GM23338 (cell line): ENCODE data around the gene CNTNAP4. TPM values are rescaled to one million over a fixed set of nuclear protein-coding genes. Genes with fewer than 3 reads are reported as not detected.

Experiments used
- ATAC-seq: fragments of 200-7000 bp; cut with Tn5 transposase; 3 replicates; pipeline ENCODE4 v1.9.1; 2020
- DNase-seq: peaks from one replicate; pipeline ENCODE4 v3.0.0-alpha.2; 2015; ENCODE audit warnings: low spot score
- H2AFZ ChIP-seq: fragments of 200-600 bp; sonication (generic); 2 replicates; pipeline ENCODE4 v1.8.0; 2016; ENCODE audit warnings: antibody characterized with exemption, mild to moderate bottlenecking, moderate library complexity
- H3F3A ChIP-seq: fragments of 200-600 bp; sonication (generic); replicated peaks from 2 replicates; pipeline ENCODE4 v1.8.0; 2017; ENCODE audit warnings: antibody characterized with exemption, mixed run types, low read depth
- H3K27ac ChIP-seq: fragments of 200-600 bp; sonication (generic); 2 replicates; pipeline ENCODE4 v1.6.1; 2016; ENCODE audit warnings: low read depth
- H3K27me3 ChIP-seq: fragments of 200-600 bp; sonication (generic); 2 replicates; pipeline ENCODE4 v1.8.0; 2016; ENCODE audit warnings: mild to moderate bottlenecking, mixed run types, moderate library complexity; ENCODE audit not compliant: insufficient read depth
- H3K36me3 ChIP-seq: fragments of 200-600 bp; sonication (generic); 2 replicates; pipeline ENCODE4 v1.8.0; 2016; ENCODE audit warnings: mild to moderate bottlenecking; ENCODE audit not compliant: insufficient read depth
- H3K4me1 ChIP-seq: fragments of 200-600 bp; sonication (generic); 2 replicates; pipeline ENCODE4 v1.8.0; 2016; ENCODE audit warnings: mild to moderate bottlenecking, moderate library complexity; ENCODE audit not compliant: insufficient read depth
- H3K4me2 ChIP-seq: fragments of 200-600 bp; sonication (generic); 2 replicates; pipeline ENCODE4 v1.7.1; 2017; ENCODE audit warnings: mixed run types
- H3K4me3 ChIP-seq: fragments of 200-600 bp; sonication (generic); 2 replicates; pipeline ENCODE4 v1.6.1; 2016; ENCODE audit warnings: mixed run types
- H3K79me2 ChIP-seq: fragments of 200-600 bp; sonication (generic); replicated peaks from 2 replicates; pipeline ENCODE4 v1.8.0; 2017; ENCODE audit warnings: mild to moderate bottlenecking; ENCODE audit not compliant: insufficient read depth
- H3K9me2 ChIP-seq: fragments of 200-600 bp; sonication (generic); 2 replicates; pipeline ENCODE4 v1.8.0; 2017; ENCODE audit not compliant: insufficient read depth
- H4K20me1 ChIP-seq: fragments of 200-600 bp; sonication (generic); replicated peaks from 2 replicates; pipeline ENCODE4 v1.8.0; 2017; ENCODE audit warnings: mild to moderate bottlenecking; ENCODE audit not compliant: insufficient read depth
- H3K27ac Mint-ChIP-seq: 2 replicates; pipeline ENCODE4 v1.8.0; 2020; ENCODE audit warnings: inconsistent platforms, mild to moderate bottlenecking, moderate library complexity, mixed read lengths
- H3K27me3 Mint-ChIP-seq: 3 replicates; pipeline ENCODE4 v1.8.0; 2022; ENCODE audit warnings: low read depth, mild to moderate bottlenecking, moderate library complexity, mixed read lengths, inconsistent platforms; ENCODE audit not compliant: insufficient read depth, poor library complexity
- H3K36me3 Mint-ChIP-seq: 3 replicates; pipeline ENCODE4 v1.8.0; 2021; ENCODE audit warnings: low read depth, mild to moderate bottlenecking, inconsistent platforms, moderate library complexity, mixed read lengths
- H3K4me1 Mint-ChIP-seq: 3 replicates; pipeline ENCODE4 v1.8.0; 2020; ENCODE audit warnings: mild to moderate bottlenecking, inconsistent platforms, mixed read lengths
- H3K4me3 Mint-ChIP-seq: 3 replicates; pipeline ENCODE4 v1.8.0; 2021; ENCODE audit warnings: moderate library complexity, mild to moderate bottlenecking, inconsistent platforms, mixed read lengths
- H3K9me3 Mint-ChIP-seq: 3 replicates; pipeline ENCODE4 v1.8.0; 2020; ENCODE audit warnings: moderate library complexity, mild to moderate bottlenecking, inconsistent platforms, mixed read lengths
- CREB1 ChIP-seq: fragments of 250-450 bp; sonication (Bioruptor Pico); IDR thresholded peaks from 2 replicates; pipeline ENCODE4 v1.5.0; 2020; ENCODE audit warnings: low read depth, mild to moderate bottlenecking, moderate library complexity
- ETS1 ChIP-seq: IDR thresholded peaks from 2 replicates; pipeline ENCODE4 v1.6.1; 2016; ENCODE audit warnings: antibody characterized with exemption
- EZH2 ChIP-seq: fragments of 200-600 bp; sonication (generic); IDR thresholded peaks from one replicate; pipeline ENCODE4 v1.8.0; 2017; ENCODE audit warnings: antibody characterized with exemption, mild to moderate bottlenecking, low read depth; ENCODE audit not compliant: unreplicated experiment
- EZH2phosphoT487 ChIP-seq: fragments of 200-600 bp; sonication (generic); IDR thresholded peaks from one replicate; pipeline ENCODE4 v1.8.1; 2018; ENCODE audit warnings: antibody characterized with exemption; ENCODE audit not compliant: unreplicated experiment
- JUNB ChIP-seq: IDR thresholded peaks from one replicate; pipeline ENCODE4 v1.6.1; 2016; ENCODE audit warnings: antibody characterized with exemption; ENCODE audit not compliant: unreplicated experiment
- POLR2AphosphoS5 ChIP-seq: IDR thresholded peaks from 2 replicates; pipeline ENCODE4 v1.6.1; 2016; ENCODE audit warnings: antibody characterized with exemption, low read depth
- ZNF114 ChIP-seq: fragments of 250-450 bp; sonication (Bioruptor Pico); IDR thresholded peaks from 2 replicates; pipeline ENCODE4 v1.5.0; 2020; ENCODE audit warnings: mild to moderate bottlenecking, moderate library complexity
- ZNF331 ChIP-seq: fragments of 250-450 bp; sonication (Bioruptor Pico); IDR thresholded peaks from 2 replicates; pipeline ENCODE4 v1.5.0; 2020; ENCODE audit warnings: low read depth, mild to moderate bottlenecking, moderate library complexity
- polyA plus RNA-seq: library from polyadenylated mRNA; unstranded; fragments of >200 nt; fragmentation: Nextera tagmentation; extraction: Ambion mirVana; gene quantifications from 2 replicates; pipeline ENCODE4 v1.2.1, GENCODE V29; 2016
- total RNA-seq: library from RNA; depleted of rRNA; stranded (reverse); fragments of >200 nt; shearing (Covaris generic); gene quantifications from 2 replicates; pipeline ENCODE4 v1.2.3, GENCODE V29; 2014
- TF ChIP-seq, protein P1 (sequence below): fragments of 250-450 bp; sonication (Bioruptor Pico); IDR thresholded peaks from 2 replicates; pipeline ENCODE4 v1.5.0; 2020; ENCODE audit warnings: mild to moderate bottlenecking, moderate library complexity

Gene CNTNAP4
- total and polyA plus RNA-seq, 2 experiments from 2014 or later, result not detected

DNA sequence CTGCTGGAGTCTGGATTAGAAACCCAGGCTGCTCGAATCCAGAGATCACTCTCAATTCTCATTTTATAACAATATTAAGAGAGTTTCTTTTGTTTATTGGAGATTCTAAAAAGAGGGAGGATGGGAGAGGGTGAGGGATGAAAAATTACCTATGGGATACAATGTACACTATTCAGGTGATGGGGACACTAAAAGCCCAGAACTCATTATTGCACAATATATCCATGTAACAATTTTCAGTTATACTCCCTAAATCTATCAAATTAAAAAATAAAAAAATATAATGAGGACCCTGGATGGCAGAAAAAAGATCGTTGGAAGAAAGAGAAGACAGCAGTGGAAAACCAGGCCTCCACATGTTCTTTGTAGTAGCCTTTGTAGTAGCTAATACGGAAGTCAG is 100.8 kb downstream of the CNTNAP4 start:
- H4K20me1 ChIP-seq, result no peaks in the 10 kb centered on the region; the same call in 1 of the 2 replicates
- peaks cover 72% of the 10 kb centered on the region for H3K9me3 Mint-ChIP-seq
- no peaks in the 10 kb centered on the region for H3K79me2 ChIP-seq
- no peaks in the 10 kb centered on the region for H3K27me3 Mint-ChIP-seq
- no peaks in the 10 kb centered on the region for H3F3A ChIP-seq
- TF ChIP-seq CREB1 (CRISPR knock-in tag) (no peak), ZNF331 (CRISPR knock-in tag) (no peak), ETS1 (no peak), JUNB (no peak), POLR2AphosphoS5 (no peak), ZNF114 (CRISPR knock-in tag) (no peak), EZH2phosphoT487 (no peak), EZH2 (no peak)
- TF ChIP-seq, protein P1, sequence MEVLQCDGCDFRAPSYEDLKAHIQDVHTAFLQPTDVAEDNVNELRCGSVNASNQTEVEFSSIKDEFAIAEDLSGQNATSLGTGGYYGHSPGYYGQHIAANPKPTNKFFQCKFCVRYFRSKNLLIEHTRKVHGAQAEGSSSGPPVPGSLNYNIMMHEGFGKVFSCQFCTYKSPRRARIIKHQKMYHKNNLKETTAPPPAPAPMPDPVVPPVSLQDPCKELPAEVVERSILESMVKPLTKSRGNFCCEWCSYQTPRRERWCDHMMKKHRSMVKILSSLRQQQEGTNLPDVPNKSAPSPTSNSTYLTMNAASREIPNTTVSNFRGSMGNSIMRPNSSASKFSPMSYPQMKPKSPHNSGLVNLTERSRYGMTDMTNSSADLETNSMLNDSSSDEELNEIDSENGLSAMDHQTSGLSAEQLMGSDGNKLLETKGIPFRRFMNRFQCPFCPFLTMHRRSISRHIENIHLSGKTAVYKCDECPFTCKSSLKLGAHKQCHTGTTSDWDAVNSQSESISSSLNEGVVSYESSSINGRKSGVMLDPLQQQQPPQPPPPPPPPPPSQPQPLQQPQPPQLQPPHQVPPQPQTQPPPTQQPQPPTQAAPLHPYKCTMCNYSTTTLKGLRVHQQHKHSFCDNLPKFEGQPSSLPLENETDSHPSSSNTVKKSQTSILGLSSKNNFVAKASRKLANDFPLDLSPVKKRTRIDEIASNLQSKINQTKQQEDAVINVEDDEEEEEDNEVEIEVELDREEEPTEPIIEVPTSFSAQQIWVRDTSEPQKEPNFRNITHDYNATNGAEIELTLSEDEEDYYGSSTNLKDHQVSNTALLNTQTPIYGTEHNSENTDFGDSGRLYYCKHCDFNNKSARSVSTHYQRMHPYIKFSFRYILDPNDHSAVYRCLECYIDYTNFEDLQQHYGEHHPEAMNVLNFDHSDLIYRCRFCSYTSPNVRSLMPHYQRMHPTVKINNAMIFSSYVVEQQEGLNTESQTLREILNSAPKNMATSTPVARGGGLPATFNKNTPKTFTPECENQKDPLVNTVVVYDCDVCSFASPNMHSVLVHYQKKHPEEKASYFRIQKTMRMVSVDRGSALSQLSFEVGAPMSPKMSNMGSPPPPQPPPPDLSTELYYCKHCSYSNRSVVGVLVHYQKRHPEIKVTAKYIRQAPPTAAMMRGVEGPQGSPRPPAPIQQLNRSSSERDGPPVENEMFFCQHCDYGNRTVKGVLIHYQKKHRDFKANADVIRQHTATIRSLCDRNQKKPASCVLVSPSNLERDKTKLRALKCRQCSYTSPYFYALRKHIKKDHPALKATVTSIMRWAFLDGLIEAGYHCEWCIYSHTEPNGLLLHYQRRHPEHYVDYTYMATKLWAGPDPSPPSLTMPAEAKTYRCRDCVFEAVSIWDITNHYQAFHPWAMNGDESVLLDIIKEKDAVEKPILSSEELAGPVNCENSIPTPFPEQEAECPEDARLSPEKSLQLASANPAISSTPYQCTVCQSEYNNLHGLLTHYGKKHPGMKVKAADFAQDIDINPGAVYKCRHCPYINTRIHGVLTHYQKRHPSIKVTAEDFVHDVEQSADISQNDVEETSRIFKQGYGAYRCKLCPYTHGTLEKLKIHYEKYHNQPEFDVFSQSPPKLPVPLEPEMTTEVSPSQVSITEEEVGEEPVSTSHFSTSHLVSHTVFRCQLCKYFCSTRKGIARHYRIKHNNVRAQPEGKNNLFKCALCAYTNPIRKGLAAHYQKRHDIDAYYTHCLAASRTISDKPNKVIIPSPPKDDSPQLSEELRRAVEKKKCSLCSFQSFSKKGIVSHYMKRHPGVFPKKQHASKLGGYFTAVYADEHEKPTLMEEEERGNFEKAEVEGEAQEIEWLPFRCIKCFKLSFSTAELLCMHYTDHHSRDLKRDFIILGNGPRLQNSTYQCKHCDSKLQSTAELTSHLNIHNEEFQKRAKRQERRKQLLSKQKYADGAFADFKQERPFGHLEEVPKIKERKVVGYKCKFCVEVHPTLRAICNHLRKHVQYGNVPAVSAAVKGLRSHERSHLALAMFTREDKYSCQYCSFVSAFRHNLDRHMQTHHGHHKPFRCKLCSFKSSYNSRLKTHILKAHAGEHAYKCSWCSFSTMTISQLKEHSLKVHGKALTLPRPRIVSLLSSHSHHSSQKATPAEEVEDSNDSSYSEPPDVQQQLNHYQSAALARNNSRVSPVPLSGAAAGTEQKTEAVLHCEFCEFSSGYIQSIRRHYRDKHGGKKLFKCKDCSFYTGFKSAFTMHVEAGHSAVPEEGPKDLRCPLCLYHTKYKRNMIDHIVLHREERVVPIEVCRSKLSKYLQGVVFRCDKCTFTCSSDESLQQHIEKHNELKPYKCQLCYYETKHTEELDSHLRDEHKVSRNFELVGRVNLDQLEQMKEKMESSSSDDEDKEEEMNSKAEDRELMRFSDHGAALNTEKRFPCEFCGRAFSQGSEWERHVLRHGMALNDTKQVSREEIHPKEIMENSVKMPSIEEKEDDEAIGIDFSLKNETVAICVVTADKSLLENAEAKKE (CRISPR knock-in tag), result no peak
- H3K36me3 ChIP-seq, result no peaks in the 10 kb centered on the region
- H3K9me2 ChIP-seq, result no peaks in the 10 kb centered on the region
- H3K4me3 Mint-ChIP-seq, result no peak overlapping the region
- peaks cover 4% of the 10 kb centered on the region; the same call in 1 of the 2 replicates for H3K4me1 ChIP-seq
- no peak overlapping the region for H3K4me2 ChIP-seq
- H2AFZ ChIP-seq, result no peak overlapping the region
- H3K27ac ChIP-seq, result no peak overlapping the region
- ATAC-seq (no peak), DNase-seq (no peak)
- no peak overlapping the region for H3K27ac Mint-ChIP-seq
- H3K4me3 ChIP-seq, result no peak overlapping the region
- H3K4me1 Mint-ChIP-seq, result no peaks in the 10 kb centered on the region
- no peaks in the 10 kb centered on the region for H3K27me3 ChIP-seq
- H3K36me3 Mint-ChIP-seq, result peaks cover 3% of the 10 kb centered on the region; the same call in 2 of the 3 replicates
